SK-N-SH treated with all-trans-retinoic acid at 6 μM for 48 hours (cell line): Measurements from ENCODE around the gene TP53TG3.
"Not testable (repeated sequence)": the region's sequence is repeated elsewhere in the genome, so short reads cannot be mapped to it uniquely, and the experiment has no call there.

Source experiments
- ARNTL ChIP-seq: fragments of 450-650 bp; formaldehyde crosslinking; IDR thresholded peaks from 2 replicates; pipeline ENCODE4 v1.5.0; 2020; ENCODE audit warnings: low read depth, mild to moderate bottlenecking, moderate library complexity, borderline replicate concordance
- CREB5 ChIP-seq: fragments of 250-450 bp; sonication (Bioruptor Pico); IDR thresholded peaks from 2 replicates; pipeline ENCODE4 v1.5.1; 2020; ENCODE audit warnings: low read depth, mild to moderate bottlenecking, moderate library complexity
- OSR1 ChIP-seq: fragments of 250-450 bp; sonication (Bioruptor Pico); IDR thresholded peaks from 2 replicates; pipeline ENCODE4 v1.8.0; 2022; ENCODE audit warnings: moderate library complexity, mild to moderate bottlenecking, inconsistent platforms
- PATZ1 ChIP-seq: fragments of 250-450 bp; sonication (Bioruptor Pico); IDR thresholded peaks from 2 replicates; pipeline ENCODE4 v1.8.0; 2020; ENCODE audit warnings: mild to moderate bottlenecking, moderate library complexity, borderline replicate concordance
- RARB ChIP-seq: fragments of 250-450 bp; sonication (Bioruptor Pico); IDR thresholded peaks from 2 replicates; pipeline ENCODE4 v1.8.0; 2021; ENCODE audit warnings: mild to moderate bottlenecking, moderate library complexity
- SNAI2 ChIP-seq: fragments of 250-450 bp; sonication (Bioruptor Pico); IDR thresholded peaks from 2 replicates; pipeline ENCODE4 v1.5.0; 2020; ENCODE audit warnings: mild to moderate bottlenecking, moderate library complexity
- ZFP3 ChIP-seq: fragments of 250-450 bp; sonication (Bioruptor Pico); IDR thresholded peaks from 2 replicates; pipeline ENCODE4 v1.5.0; 2020; ENCODE audit warnings: mild to moderate bottlenecking, moderate library complexity
- ZNF565 ChIP-seq: fragments of 450-650 bp; formaldehyde crosslinking; conservative IDR thresholded peaks from 2 replicates; pipeline ENCODE4 v1.5.0; 2020; ENCODE audit warnings: low read depth, mild to moderate bottlenecking, moderate library complexity

GRCh38 chr16:32646780-32647179 lies 29.2 kb downstream of the TP53TG3 start:
- TF ChIP-seq PATZ1; ZFP3 (CRISPR knock-in tag); RARB (CRISPR knock-in tag); ARNTL (CRISPR knock-in tag); ZNF565; OSR1 (CRISPR knock-in tag); CREB5 (CRISPR knock-in tag); SNAI2 (CRISPR knock-in tag): not testable (repeated sequence)
